Smooth muscle cell (in vitro differentiated cells): ENCODE results near the gene COG7. TPM values are rescaled to one million over a fixed set of nuclear protein-coding genes. Genes with fewer than 3 reads are reported as not detected.
"Not testable (repeated sequence)": the region's sequence is repeated elsewhere in the genome, so short reads cannot be mapped to it uniquely, and the experiment has no call there.

Experiments used
- DNase-seq: peaks from one replicate; lab custom pipeline; 2025; ENCODE audit not compliant: unreplicated experiment; lab: John Stamatoyannopoulos, UW
- H2AFZ ChIP-seq: fragments of 200-600 bp; sonication (generic); 2 replicates; pipeline ENCODE4 v1.6.0; 2016; ENCODE audit warnings: antibody characterized with exemption, low read depth, mild to moderate bottlenecking
- H3F3A ChIP-seq: fragments of 200-600 bp; sonication (generic); 2 replicates; pipeline ENCODE4 v1.6.0; 2017; ENCODE audit warnings: antibody characterized with exemption, low read depth
- H3K27ac ChIP-seq: fragments of 200-600 bp; sonication (generic); 2 replicates; pipeline ENCODE4 v1.5.1; 2016; ENCODE audit warnings: low read depth, mild to moderate bottlenecking
- H3K27me3 ChIP-seq: fragments of 200-600 bp; sonication (generic); 2 replicates; pipeline ENCODE4 v1.6.1; 2016; ENCODE audit warnings: low read depth, mild to moderate bottlenecking
- H3K36me3 ChIP-seq: fragments of 200-600 bp; sonication (generic); 2 replicates; pipeline ENCODE4 v1.5.1; 2016; ENCODE audit warnings: low read depth
- H3K4me1 ChIP-seq: fragments of 200-600 bp; sonication (generic); 2 replicates; pipeline ENCODE4 v1.5.1; 2016; ENCODE audit warnings: low read depth
- H3K4me2 ChIP-seq: fragments of 200-600 bp; sonication (generic); 2 replicates; pipeline ENCODE4 v1.6.0; 2016; ENCODE audit warnings: mild to moderate bottlenecking
- H3K4me3 ChIP-seq: fragments of 200-600 bp; sonication (generic); 2 replicates; pipeline ENCODE4 v1.5.1; 2016; ENCODE audit warnings: mild to moderate bottlenecking
- H3K79me2 ChIP-seq: fragments of 200-600 bp; sonication (generic); 2 replicates; pipeline ENCODE4 v1.6.0; 2016; ENCODE audit warnings: low read depth, mild to moderate bottlenecking
- H3K9ac ChIP-seq: fragments of 200-600 bp; sonication (generic); 2 replicates; pipeline ENCODE4 v1.6.0; 2016; ENCODE audit warnings: low read depth
- H3K9me3 ChIP-seq: fragments of 200-600 bp; sonication (generic); replicated peaks from 2 replicates; pipeline ENCODE4 v1.5.1; 2016; ENCODE audit warnings: low read depth
- H4K20me1 ChIP-seq: fragments of 200-600 bp; sonication (generic); 2 replicates; pipeline ENCODE4 v1.6.0; 2016; ENCODE audit warnings: low read depth
- WGBS: methylation state at CpG from one replicate; pipeline ENCODE4 v1.1.7; 2016; ENCODE audit warnings: low lambda C conversion rate; 5-methylcytosine and 5-hydroxymethylcytosine counted together
- polyA plus RNA-seq: library from polyadenylated mRNA; unstranded; fragments of >200 nt; fragmentation: Nextera tagmentation; extraction: Ambion mirVana; gene quantifications from 2 replicates; pipeline ENCODE4 v1.2.1, GENCODE V29; 2016
- total RNA-seq: library from RNA; depleted of rRNA; stranded (reverse); fragments of >200 nt; gene quantifications from 2 replicates; pipeline ENCODE4 v1.2.3, GENCODE V29; 2014
- TF ChIP-seq, protein P1 (sequence below): fragments of 200-600 bp; sonication (generic); IDR thresholded peaks from 2 replicates; pipeline ENCODE4 v1.5.1; 2017; ENCODE audit warnings: borderline replicate concordance, mild to moderate bottlenecking, antibody characterized with exemption; ENCODE audit not compliant: insufficient read depth, poor library complexity, severe bottlenecking

The COG7 gene
- total and polyA plus RNA-seq, 2 experiments from 2014 or later = 17.2 to 17.6 TPM

DNA sequence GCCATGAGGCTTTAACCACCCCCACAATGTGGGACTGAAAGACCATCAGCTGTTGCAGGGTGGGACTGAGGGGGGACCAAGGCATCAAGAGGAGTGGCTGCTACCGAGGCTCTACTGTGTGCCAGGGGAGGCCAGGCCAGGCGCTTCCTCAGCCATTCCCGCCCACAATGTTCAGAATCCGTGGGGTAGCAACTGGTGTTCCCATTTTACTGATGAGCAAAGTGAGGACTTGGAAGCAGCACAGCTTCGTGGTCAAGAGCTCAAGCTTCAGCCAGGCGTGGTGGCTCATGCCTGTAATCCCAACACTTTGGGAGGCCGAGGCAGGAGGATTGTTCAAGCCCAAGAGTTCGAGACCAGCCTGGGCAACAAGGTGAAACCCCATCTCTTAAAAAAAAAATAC, 85.0 kb downstream of the COG7 start:
- Histone ChIP-seq H3K27ac (no peak overlapping the region), H4K20me1 (no peaks in the 10 kb centered on the region), H2AFZ (no peak overlapping the region), H3F3A (no peaks in the 10 kb centered on the region), H3K4me1 (no peaks in the 10 kb centered on the region), H3K27me3 (no peaks in the 10 kb centered on the region), H3K4me3 (no peak overlapping the region), H3K36me3 (no peaks in the 10 kb centered on the region), H3K79me2 (no peaks in the 10 kb centered on the region), H3K9me3 (no peaks in the 10 kb centered on the region), H3K9ac (no peak overlapping the region), H3K4me2 (no peak overlapping the region)
- no peak for DNase-seq
- TF ChIP-seq, protein P1, sequence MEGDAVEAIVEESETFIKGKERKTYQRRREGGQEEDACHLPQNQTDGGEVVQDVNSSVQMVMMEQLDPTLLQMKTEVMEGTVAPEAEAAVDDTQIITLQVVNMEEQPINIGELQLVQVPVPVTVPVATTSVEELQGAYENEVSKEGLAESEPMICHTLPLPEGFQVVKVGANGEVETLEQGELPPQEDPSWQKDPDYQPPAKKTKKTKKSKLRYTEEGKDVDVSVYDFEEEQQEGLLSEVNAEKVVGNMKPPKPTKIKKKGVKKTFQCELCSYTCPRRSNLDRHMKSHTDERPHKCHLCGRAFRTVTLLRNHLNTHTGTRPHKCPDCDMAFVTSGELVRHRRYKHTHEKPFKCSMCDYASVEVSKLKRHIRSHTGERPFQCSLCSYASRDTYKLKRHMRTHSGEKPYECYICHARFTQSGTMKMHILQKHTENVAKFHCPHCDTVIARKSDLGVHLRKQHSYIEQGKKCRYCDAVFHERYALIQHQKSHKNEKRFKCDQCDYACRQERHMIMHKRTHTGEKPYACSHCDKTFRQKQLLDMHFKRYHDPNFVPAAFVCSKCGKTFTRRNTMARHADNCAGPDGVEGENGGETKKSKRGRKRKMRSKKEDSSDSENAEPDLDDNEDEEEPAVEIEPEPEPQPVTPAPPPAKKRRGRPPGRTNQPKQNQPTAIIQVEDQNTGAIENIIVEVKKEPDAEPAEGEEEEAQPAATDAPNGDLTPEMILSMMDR = no peak
- WGBS = 88% methylated on average over 8 of the region's 8 CpGs

DNA sequence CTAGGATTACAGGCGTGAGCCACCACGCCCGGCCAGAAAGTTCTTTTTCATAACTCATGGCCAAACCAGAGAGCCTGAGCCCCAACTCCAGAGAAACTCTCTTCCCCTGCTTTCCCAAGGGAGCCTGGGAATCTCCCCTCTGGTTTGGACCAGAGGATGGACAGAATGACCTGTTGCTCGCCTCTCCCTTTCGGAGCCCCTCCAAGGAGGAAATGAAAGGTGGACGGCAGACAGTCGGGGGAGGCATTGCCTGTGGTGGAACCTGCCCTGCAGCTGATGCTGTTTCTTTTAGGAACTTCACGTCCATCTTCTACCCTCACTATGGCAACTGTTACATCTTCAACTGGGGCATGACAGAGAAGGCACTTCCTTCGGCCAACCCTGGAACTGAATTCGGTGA, 85.4 kb downstream of the COG7 start:
- Histone ChIP-seq H3K27me3 (no peaks in the 10 kb centered on the region), H3K27ac (no peak overlapping the region), H3F3A (no peaks in the 10 kb centered on the region), H3K9me3 (no peaks in the 10 kb centered on the region), H4K20me1 (no peaks in the 10 kb centered on the region), H3K9ac (no peak overlapping the region), H2AFZ (no peak overlapping the region), H3K4me1 (no peaks in the 10 kb centered on the region), H3K36me3 (no peaks in the 10 kb centered on the region), H3K4me2 (no peak overlapping the region), H3K79me2 (no peaks in the 10 kb centered on the region), H3K4me3 (no peak overlapping the region)
- WGBS = 87% methylated on average over 10 of the region's 10 CpGs
- no peak for DNase-seq
- TF ChIP-seq, protein P1 = no peak

DNA sequence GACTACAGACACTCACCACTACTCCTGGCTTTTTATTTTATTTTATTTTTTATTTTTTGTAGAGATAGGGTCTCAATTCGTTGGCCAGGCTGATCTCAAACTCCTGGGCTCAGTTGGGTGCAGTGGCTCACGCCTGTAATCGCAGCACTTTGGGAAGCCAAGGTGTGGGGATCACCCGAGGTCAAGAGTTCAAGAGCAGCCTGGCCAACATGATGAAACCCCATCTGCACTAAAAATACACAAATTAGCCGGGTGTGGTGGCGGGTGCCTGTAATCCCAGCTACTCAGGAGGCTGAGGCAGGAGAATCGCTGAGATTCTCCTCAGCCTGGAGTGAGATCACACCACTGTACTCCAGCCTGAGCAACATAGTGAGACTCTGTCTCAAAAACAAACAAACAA, 86.6 kb downstream of the COG7 start:
- H3K36me3 ChIP-seq, H3K9ac ChIP-seq, H3K79me2 ChIP-seq, H3K4me2 ChIP-seq, H3F3A ChIP-seq, H3K27me3 ChIP-seq, H3K9me3 ChIP-seq, H2AFZ ChIP-seq, H3K4me1 ChIP-seq, H3K27ac ChIP-seq, DNase-seq, H3K4me3 ChIP-seq, H4K20me1 ChIP-seq: not testable (repeated sequence)
- WGBS = 85% methylated on average over 7 of the region's 7 CpGs

DNA sequence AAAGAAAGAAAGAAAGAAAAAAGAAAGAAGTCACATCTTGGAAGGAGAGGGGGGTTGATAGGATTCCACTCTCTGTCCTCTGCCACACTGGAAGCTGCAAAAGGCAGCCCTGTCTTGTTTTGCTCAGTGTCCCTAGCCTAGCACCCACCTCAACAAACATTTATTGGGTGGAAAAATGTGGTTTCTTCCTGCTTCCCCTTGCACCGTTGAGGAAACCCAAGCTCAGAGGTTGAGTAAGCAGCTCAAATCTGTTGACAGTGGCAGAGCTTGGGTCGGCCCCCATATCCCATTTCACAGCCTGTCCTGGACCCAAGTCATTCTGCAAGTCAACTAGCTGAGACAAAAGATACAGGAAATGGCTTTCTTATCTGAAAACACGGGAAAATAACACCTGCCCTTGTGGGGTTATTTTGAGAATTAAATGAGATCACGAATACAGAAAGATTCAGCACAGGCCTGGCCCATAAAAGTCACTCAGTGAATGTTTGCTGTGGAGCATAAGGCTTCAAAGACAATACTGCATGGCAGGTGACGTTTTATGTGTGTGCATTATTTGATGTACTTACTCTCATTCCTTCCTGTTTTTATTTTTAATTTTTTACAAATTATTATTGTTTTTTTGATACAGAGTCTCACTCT, 87.3 kb downstream of the COG7 start:
- whole genome bisulfite sequencing = 56% methylated on average over 5 of the region's 5 CpGs
- TF ChIP-seq, protein P1 = no peak
- Histone ChIP-seq H3K4me2 (no peak overlapping the region), H3K4me3 (no peak overlapping the region), H3F3A (no peaks in the 10 kb centered on the region), H3K4me1 (no peaks in the 10 kb centered on the region), H4K20me1 (no peaks in the 10 kb centered on the region), H3K9ac (no peak overlapping the region), H3K9me3 (no peaks in the 10 kb centered on the region), H3K36me3 (no peaks in the 10 kb centered on the region), H3K27ac (no peak overlapping the region), H3K79me2 (no peaks in the 10 kb centered on the region), H3K27me3 (no peaks in the 10 kb centered on the region), H2AFZ (no peak overlapping the region)
- no peak for DNase-seq
